ENCODE results near the gene MAST4.
"Not testable (repeated sequence)": the region's sequence is repeated elsewhere in the genome, so short reads cannot be mapped to it uniquely, and the experiment has no call there.

The MAST4 gene

GRCh38 chr5:66742896-66743247 is 146.7 kb downstream of the MAST4 start:
- no peak for DNase-seq (ENCODE audit: low read depth in 2 of 2)

GRCh38 chr5:66743344-66743743 is 147.2 kb downstream of the MAST4 start:
- DNase-seq (ENCODE audit: low read depth in 2 of 2) = no peak

GRCh38 chr5:66744040-66744439 is 147.8 kb downstream of the MAST4 start:
- DNase-seq (ENCODE audit: low read depth in 2 of 2) = no peak

GRCh38 chr5:66745297-66745696 is 149.1 kb downstream of the MAST4 start:
- no peak for DNase-seq (ENCODE audit: low read depth in 2 of 2)

GRCh38 chr5:66747607-66748006 is 151.4 kb downstream of the MAST4 start:
- no peak for DNase-seq (ENCODE audit: low read depth in 2 of 2)

- DNase-seq (ENCODE audit: low read depth in 2 of 2) = not testable (repeated sequence)
Measured at GRCh38 chr5:66752668-66753067, 156.5 kb downstream of the MAST4 start.

- DNase-seq (ENCODE audit: low read depth in 2 of 2) = no peak
Measured at GRCh38 chr5:66757219-66757833, 161.1 kb downstream of the MAST4 start.

GRCh38 chr5:66757834-66758371 is 161.7 kb downstream of the MAST4 start:
- no peak for DNase-seq (ENCODE audit: low read depth in 2 of 2)

- no peak for DNase-seq (ENCODE audit: low read depth in 2 of 2)
Measured at GRCh38 chr5:66769030-66769733, 173.0 kb downstream of the MAST4 start.

- no peak for DNase-seq (ENCODE audit: low read depth in 2 of 2)
Measured at GRCh38 chr5:66769839-66770617, 173.8 kb downstream of the MAST4 start.

- no peak for DNase-seq (ENCODE audit: low read depth in 2 of 2)
Measured at GRCh38 chr5:66777868-66778267, 181.7 kb downstream of the MAST4 start.

GRCh38 chr5:66779528-66779927 is 183.3 kb downstream of the MAST4 start:
- DNase-seq (ENCODE audit: low read depth in 2 of 2) = no peak

- DNase-seq (ENCODE audit: low read depth in 2 of 2) = no peak
Measured at GRCh38 chr5:66788556-66788955, 192.4 kb downstream of the MAST4 start.

GRCh38 chr5:66789434-66789833 is 193.2 kb downstream of the MAST4 start:
- DNase-seq (ENCODE audit: low read depth in 2 of 2) = no peak

GRCh38 chr5:66793049-66793448 is 196.9 kb downstream of the MAST4 start:
- DNase-seq (ENCODE audit: low read depth in 2 of 2) = no peak

GRCh38 chr5:66795682-66796081 is 199.5 kb downstream of the MAST4 start:
- DNase-seq (ENCODE audit: low read depth in 2 of 2) = no peak

GRCh38 chr5:66796305-66797292 is 200.4 kb downstream of the MAST4 start:
- DNase-seq (ENCODE audit: low read depth in 2 of 2) = no peak

- DNase-seq (ENCODE audit: low read depth in 2 of 2) = no peak
Measured at GRCh38 chr5:66802941-66803340, 206.7 kb downstream of the MAST4 start.

GRCh38 chr5:66805514-66806430 is 209.6 kb downstream of the MAST4 start:
- no peak for DNase-seq (ENCODE audit: low read depth in 2 of 2)

- DNase-seq (ENCODE audit: low read depth in 2 of 2) = no peak
Measured at GRCh38 chr5:66807743-66808142, 211.6 kb downstream of the MAST4 start.

All from stimulated activated CD8-positive, alpha-beta memory T cell treated with anti-CD3 and anti-CD28 coated beads, Interleukin-7, amount 100 ng/mL, for 1 hour (primary cell).